Colonic mucosa (tissue), 4 donors: ENCODE measurements around the gene STXBP5L. TPM values are rescaled to one million over a fixed set of nuclear protein-coding genes. Genes with fewer than 3 reads are reported as not detected.

Source experiments
- DNase-seq: peaks from one replicate; pipeline ENCODE4 v3.0.0-alpha.2; 2020
- H3K27ac ChIP-seq: fragments of 200-600 bp; one replicate; pipeline ENCODE4 v1.8.0; 2021
- H3K27me3 ChIP-seq: fragments of 200-600 bp; one replicate; pipeline ENCODE4 v1.8.0; 2021
- H3K36me3 ChIP-seq: fragments of 200-600 bp; one replicate; pipeline ENCODE4 v1.8.0; 2021
- H3K4me1 ChIP-seq: fragments of 200-600 bp; one replicate; pipeline ENCODE4 v1.8.0; 2021; ENCODE audit warnings: mild to moderate bottlenecking
- H3K4me3 ChIP-seq: fragments of 200-600 bp; one replicate; pipeline ENCODE4 v1.8.0; 2021
- H3K9ac ChIP-seq, 2 donors: one replicate each; pipeline ENCODE4 v1.7.0; 2013; ENCODE audit warnings: control low read depth in 2 of 2, low read depth in 2 of 2, low read length in 2 of 2
- H3K9me3 ChIP-seq: fragments of 200-600 bp; one replicate; pipeline ENCODE4 v1.8.0; 2021
- CTCF ChIP-seq: fragments of 200-600 bp; IDR thresholded peaks from one replicate; pipeline ENCODE4 v1.8.0; 2022; ENCODE audit warnings: antibody characterized with exemption, mild to moderate bottlenecking
- intact Hi-C: fragments of 100-400 bp; cut with DNase I; formaldehyde crosslinking; loops from one replicate; pipeline ENCODE4 v1.14.1; 2022
- total RNA-seq, 2 donors: library from RNA; stranded (reverse); fragmentation: NEBNext Ultra II Directional in 1 of 2; extraction: Animal tissue kit (Norgen Biotek cat#: 25700) in 1 of 2; gene quantifications; one replicate each; pipeline ENCODE4 v1.2.1, GENCODE V29; 2021
- donor health status: healthy.
- donor health status: DM: no; HTN: no; CAD: no.
- donor health status: DM: no; HTN: no; CAD: no.

STXBP5L gene
- total RNA-seq, 2 donors from 2014 or later: 0.22 to 0.74 TPM

GRCh38 chr3:120956143-120956542 lies 48.1 kb downstream of the STXBP5L start:
- no peak for DNase-seq
- H3K9ac ChIP-seq: no peak overlapping the region
- intact Hi-C loops: no loop called here
- H3K27me3 ChIP-seq: no peaks in the 10 kb centered on the region
- H3K27ac ChIP-seq: no peak overlapping the region
- H3K36me3 ChIP-seq: no peaks in the 10 kb centered on the region
- no peak overlapping the region for H3K4me3 ChIP-seq
- no peaks in the 10 kb centered on the region for H3K4me1 ChIP-seq
- no peaks in the 10 kb centered on the region for H3K9me3 ChIP-seq
- no peak for TF ChIP-seq CTCF

- H3K9ac ChIP-seq: no peak overlapping the region
- intact Hi-C loops: no loop called here
- H3K27ac ChIP-seq: no peak overlapping the region
- H3K9me3 ChIP-seq: no peaks in the 10 kb centered on the region
- no peak for TF ChIP-seq CTCF
- H3K27me3 ChIP-seq: no peaks in the 10 kb centered on the region
- H3K36me3 ChIP-seq: no peaks in the 10 kb centered on the region
- no peak overlapping the region for H3K4me3 ChIP-seq
- no peaks in the 10 kb centered on the region for H3K4me1 ChIP-seq
- no peak for DNase-seq
These were observed 74.8 kb downstream of the STXBP5L start for GRCh38 chr3:120982608-120983320.

- TF ChIP-seq CTCF: no peak
- Histone ChIP-seq H3K4me1 (no peaks in the 10 kb centered on the region), H3K27me3 (no peaks in the 10 kb centered on the region), H3K9ac (no peak overlapping the region), H3K27ac (no peak overlapping the region), H3K4me3 (no peak overlapping the region), H3K36me3 (no peaks in the 10 kb centered on the region), H3K9me3 (no peaks in the 10 kb centered on the region)
- intact Hi-C loops: no loop called here
- no peak for DNase-seq
These were observed 75.3 kb downstream of the STXBP5L start for GRCh38 chr3:120983321-120983665.

DNA sequence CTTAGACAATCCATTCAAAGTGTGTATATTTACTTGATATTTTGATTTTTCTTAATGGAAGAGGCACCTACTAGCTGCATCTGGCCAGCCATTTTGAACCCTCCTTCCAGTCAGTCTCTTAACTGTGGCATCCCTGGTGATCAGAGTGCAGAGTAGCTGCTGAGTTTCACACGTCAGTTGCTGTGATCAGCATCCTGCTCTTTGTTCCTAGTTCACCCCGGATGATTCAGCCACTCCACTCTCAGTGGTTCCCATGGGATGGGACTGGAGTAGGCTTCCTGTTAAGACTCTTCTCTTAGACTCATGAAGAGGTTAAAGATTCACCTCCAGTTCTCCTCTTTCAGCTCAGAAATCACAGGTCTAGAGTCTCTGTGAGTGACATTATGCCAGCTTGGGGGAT lies 75.8 kb downstream of the STXBP5L start:
- TF ChIP-seq CTCF: no peak
- H3K4me3 ChIP-seq: no peak overlapping the region
- H3K27me3 ChIP-seq: no peaks in the 10 kb centered on the region
- H3K9ac ChIP-seq: no peak overlapping the region
- no peaks in the 10 kb centered on the region for H3K36me3 ChIP-seq
- no peaks in the 10 kb centered on the region for H3K9me3 ChIP-seq
- no peaks in the 10 kb centered on the region for H3K4me1 ChIP-seq
- H3K27ac ChIP-seq: no peak overlapping the region
- intact Hi-C loops: no loop called here
- no peak for DNase-seq

DNA sequence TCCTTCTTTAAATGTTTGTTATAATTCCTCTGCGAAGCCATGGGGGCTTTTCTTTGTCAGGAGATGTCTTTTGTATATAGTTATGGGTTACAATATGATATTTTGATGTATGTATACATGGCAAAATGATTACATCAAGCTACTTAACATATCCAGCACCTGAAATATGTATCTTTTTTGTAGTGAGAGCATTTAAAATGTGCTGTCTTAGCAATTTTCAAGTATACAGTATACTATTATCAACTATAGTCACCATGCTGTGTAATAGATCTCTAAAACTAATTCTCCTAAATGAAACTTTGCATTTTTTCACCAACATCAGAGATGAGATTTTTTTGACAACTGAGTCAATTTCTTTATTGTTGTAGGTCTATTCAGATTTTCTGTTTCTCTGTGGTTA lies 77.2 kb downstream of the STXBP5L start:
- TF ChIP-seq CTCF: no peak
- no peaks in the 10 kb centered on the region for H3K36me3 ChIP-seq
- DNase-seq: no peak
- H3K9ac ChIP-seq: no peak overlapping the region
- H3K27ac ChIP-seq: no peak overlapping the region
- H3K27me3 ChIP-seq: no peaks in the 10 kb centered on the region
- intact Hi-C loops: no loop called here
- no peak overlapping the region for H3K4me3 ChIP-seq
- no peaks in the 10 kb centered on the region for H3K4me1 ChIP-seq
- no peaks in the 10 kb centered on the region for H3K9me3 ChIP-seq
